IMR-90 (cell line): ENCODE data around the gene MAGI2.

ENCODE experiments used
- CEBPB ChIP-seq: IDR thresholded peaks from 2 replicates; pipeline ENCODE4 v1.6.1; 2012; ENCODE audit warnings: low read depth, low read length, improper control_type of control experiment
- CTCF ChIP-seq: conservative IDR thresholded peaks from 2 replicates; pipeline ENCODE4 v1.5.1; 2012; ENCODE audit warnings: mild to moderate bottlenecking, low read depth, low read length, improper control_type of control experiment
- NFE2L2 ChIP-seq: fragments of 150-350 bp; IDR thresholded peaks from 2 replicates; pipeline ENCODE4 v1.6.1; 2016; ENCODE audit warnings: low read depth, mild to moderate bottlenecking, low read length
- SMC3 ChIP-seq: fragments of 150-350 bp; IDR thresholded peaks from 2 replicates; pipeline ENCODE4 v1.6.1; 2016; ENCODE audit warnings: low read depth, mild to moderate bottlenecking, antibody characterized with exemption, low read length, moderate library complexity
- USF2 ChIP-seq: fragments of 150-350 bp; IDR thresholded peaks from 2 replicates; pipeline ENCODE4 v1.6.1; 2017; ENCODE audit warnings: mild to moderate bottlenecking, antibody characterized with exemption, low read length, low read depth

- TF ChIP-seq CTCF (no peak), SMC3 (no peak), NFE2L2 (no peak), USF2 (no peak), CEBPB (no peak)
These were observed 195.5 kb downstream of the MAGI2 start for GRCh38 chr7:79257959-79258358.
